Large intestine (tissue), 3 donors: ENCODE results near the gene ELOVL5. TPM values are rescaled to one million over a fixed set of nuclear protein-coding genes. Genes with fewer than 3 reads are reported as not detected.

Source experiments
- DNase-seq, 2 donors: peaks; one replicate each; pipeline versions ENCODE4 v3.0.0 to v3.0.0-alpha.2; 2013
- H3K27ac ChIP-seq: one replicate; pipeline ENCODE4 v1.5.1; 2013; ENCODE audit warnings: low read length
- H3K27me3 ChIP-seq: 2 replicates; pipeline ENCODE4 v1.6.1; 2013; ENCODE audit warnings: low read length; ENCODE audit not compliant: control insufficient read depth, insufficient read depth
- H3K36me3 ChIP-seq: 2 replicates; pipeline ENCODE4 v1.6.1; 2013; ENCODE audit warnings: low read length; ENCODE audit not compliant: control insufficient read depth, insufficient read depth
- H3K4me1 ChIP-seq: one replicate; pipeline ENCODE4 v1.6.1; 2013; ENCODE audit warnings: low read length; ENCODE audit not compliant: control insufficient read depth, insufficient read depth
- H3K4me3 ChIP-seq: one replicate; pipeline ENCODE4 v1.5.1; 2013; ENCODE audit warnings: low read length
- H3K9me3 ChIP-seq: one replicate; pipeline ENCODE4 v1.6.1; 2013; ENCODE audit warnings: mild to moderate bottlenecking, low read depth, low read length, moderate library complexity; ENCODE audit not compliant: control insufficient read depth
- polyA plus RNA-seq: library from polyadenylated mRNA; unstranded; fragments of 120-200 nt; gene quantifications from one replicate; pipeline ENCODE4 v1.2.1, GENCODE V29; 2013

ELOVL5 gene
- polyA plus RNA-seq, 1 donor: 40.1 TPM

DNA sequence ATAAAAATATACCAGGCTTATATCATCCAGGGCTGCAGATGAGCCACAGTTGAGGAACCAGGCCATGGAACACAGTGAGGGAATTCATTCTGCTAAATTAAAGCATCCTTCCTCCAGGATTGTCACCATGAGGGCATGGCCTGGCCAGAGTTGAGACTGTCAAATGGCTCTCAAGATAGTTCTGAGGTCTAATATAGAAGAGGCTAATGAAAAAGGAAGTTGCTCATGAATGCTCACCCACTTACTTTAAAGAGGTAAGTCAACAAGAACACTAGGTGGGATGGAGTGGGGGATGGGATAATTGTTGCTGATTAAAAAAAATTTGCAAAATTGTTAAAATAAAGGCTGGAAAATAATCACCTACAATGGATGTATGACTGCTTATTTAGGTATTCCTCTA, 128.1 kb downstream of the ELOVL5 start:
- no peaks in the 10 kb centered on the region for H3K4me1 ChIP-seq
- H3K9me3 ChIP-seq: no peaks in the 10 kb centered on the region
- H3K27me3 ChIP-seq: no peaks in the 10 kb centered on the region
- H3K36me3 ChIP-seq: no peaks in the 10 kb centered on the region
- DNase-seq: no peak
- no peak overlapping the region for H3K27ac ChIP-seq
- H3K4me3 ChIP-seq: no peak overlapping the region

Other genes with a start within 250 kb of the ELOVL5 start
- not detected for gene GCM1, start 200.1 kb downstream of the ELOVL5 start, polyA plus RNA-seq
- gene GCLC, start 196.2 kb upstream of the ELOVL5 start, polyA plus RNA-seq: 54.7 TPM